DMS153 treated with DMSO at 0.1 percent for 48 hours (cell line): ENCODE measurements around the gene C9orf50.
"Not testable (repeated sequence)": the region's sequence is repeated elsewhere in the genome, so short reads cannot be mapped to it uniquely, and the experiment has no call there.

Source experiments
- DNase-seq: peaks from one replicate; lab custom pipeline; 2025; ENCODE audit not compliant: unreplicated experiment; lab: John Stamatoyannopoulos, UW

Gene C9orf50

DNA sequence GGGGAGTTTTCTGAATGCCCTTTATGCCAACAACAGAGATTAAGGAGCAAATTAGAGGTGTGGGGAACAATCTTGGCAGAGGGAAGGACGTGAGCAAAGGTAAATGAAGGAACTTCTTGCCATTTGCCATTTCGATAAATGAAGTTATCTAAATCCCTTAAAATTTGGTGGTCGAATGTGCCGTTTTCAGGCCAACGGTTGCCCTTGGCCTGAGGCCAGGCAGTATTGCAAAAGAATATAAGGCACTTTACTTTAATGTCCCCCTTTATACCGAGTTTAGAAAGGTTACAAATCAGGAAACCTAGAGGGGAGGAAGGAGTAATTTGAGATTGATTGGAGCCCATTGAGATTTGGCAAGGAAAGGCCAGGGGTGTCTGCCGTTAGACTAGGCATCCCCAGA, 26.3 kb downstream of the C9orf50 start:
- no peak for DNase-seq

DNA sequence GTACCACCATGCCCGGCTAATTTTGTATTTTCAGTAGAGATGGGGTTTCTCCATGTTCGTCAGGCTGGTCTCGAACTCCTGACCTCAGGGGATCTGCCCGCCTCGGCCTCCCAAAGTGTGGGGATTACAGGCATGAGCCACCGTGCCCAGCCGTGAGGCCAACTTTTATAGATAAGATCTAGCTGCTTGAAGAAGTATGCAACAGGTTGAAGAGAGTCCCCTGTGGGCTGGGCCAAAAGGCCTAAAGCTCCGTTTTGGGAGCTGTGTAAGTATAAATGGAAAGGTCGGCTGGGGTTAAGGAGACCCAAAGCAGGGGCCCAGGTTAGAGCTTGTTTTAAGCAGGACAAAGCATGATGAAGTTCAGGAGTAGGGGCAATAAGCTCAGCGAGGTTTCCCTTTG, 28.1 kb downstream of the C9orf50 start:
- not testable (repeated sequence) for DNase-seq

DNA sequence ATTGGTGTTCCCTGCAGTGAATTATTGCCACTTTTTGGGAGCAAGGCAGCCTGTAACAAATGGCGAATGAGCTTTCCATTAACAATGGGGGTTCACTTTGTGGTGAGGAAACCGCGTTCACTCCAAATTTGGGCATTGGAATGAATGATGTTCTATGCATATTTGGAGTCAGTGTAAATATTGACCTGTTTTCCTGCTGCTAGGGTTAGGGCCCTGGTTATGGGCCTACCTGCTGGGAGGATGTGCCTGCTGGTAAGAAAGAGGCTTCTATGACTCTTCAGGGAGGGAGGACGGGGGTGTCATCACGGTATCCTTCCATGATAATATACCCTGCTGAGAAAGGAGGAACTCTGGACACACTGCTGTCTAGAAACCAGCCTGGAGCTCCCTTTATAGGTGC, 29.0 kb downstream of the C9orf50 start:
- no peak for DNase-seq

DNA sequence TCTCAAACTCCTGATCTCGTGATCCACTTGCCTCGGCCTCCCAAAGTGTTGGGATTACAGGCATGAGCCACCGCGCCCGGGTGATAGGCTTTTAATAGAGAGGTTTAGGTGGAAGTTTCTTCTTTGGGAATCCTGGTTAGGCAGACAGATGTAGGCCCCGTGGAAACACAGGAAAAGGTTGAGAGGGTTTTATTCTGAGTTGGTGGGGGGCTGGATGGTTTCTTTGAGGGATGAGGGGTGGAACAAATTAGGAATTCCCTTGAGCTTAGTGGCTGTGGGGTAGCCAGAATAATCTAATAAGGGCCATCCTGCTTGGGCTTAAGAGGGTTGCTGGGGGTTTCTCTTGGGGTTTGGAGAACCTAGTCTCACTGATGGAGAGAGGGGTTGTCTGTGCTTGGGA, 30.4 kb downstream of the C9orf50 start:
- no peak for DNase-seq

DNA sequence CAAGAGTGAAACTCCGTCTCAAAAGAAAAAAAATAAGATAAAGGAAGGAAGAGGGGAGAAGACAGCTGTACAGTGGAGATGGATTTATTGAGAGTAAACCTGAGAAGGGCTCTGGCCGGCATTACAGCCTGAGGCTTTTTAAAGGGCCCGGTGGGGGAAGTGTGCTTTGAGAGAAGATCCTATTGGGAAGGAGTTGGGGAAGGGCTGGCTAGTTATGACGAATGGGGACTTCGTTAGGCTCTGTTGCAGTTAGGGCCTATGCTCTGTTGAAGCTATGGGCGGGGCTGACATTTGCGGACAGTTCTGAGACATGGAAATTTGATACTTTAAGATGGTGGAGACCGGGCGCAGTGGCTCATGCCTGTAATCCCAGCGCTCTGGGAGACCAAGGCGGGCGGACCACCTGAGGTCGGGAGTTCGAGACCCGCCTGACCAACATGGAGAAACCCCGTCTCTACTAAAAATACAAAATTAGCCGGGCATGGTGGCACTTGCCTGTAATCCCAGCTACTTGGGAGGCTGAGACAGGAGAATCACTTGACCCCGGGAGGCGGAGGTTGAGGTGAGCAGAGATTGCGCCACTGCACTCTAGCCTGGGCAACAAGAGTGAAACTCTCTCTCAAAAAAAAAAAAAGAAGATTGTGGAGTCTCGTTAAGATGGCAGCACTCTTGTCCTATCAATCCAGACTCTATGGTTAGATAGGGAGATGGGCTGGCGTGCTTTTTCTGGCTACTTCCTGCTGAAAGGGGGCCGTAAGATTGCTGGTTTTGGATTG, 33.2 kb downstream of the C9orf50 start:
- DNase-seq, result no peak

DNA sequence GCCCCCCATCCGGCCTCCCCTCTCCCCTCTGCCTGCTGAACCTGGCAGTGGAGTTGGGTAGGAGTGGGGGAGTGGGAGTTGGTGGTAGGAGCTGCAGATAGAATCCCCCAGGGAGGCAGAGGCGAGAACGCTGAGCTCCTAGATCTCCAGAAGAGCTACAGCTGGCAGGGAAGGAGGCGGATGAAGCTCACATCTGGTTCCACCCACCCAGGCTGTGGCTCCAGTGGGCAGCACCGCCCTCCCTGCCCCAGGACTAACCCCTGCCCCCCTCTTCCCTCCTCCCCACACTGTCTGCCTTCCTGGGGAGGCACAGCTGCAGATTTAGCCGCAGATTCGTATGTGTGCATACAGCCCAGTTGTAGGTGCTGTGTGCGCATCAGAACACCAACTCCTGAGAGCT, 34.2 kb downstream of the C9orf50 start:
- no peak for DNase-seq

DNA sequence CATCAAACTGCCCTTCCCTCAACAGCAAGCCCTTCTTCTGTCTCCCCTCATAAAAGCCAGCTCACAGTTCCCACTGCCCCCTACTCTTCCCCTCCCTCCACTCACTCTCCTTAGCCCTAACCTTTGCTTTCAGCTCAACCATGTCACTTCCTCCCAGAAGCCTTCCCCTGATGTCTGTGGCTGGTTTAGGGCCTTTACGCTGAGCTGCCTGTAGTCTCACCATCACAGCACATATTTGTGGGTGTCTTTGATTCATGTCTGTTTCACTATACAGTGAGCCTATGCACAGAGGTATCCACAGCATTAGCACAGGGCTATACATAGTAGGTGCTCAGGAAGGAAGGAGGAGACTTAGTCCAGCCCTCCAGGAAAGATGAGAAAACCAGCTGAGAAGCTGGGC, 34.7 kb downstream of the C9orf50 start:
- DNase-seq, result no peak

DNA sequence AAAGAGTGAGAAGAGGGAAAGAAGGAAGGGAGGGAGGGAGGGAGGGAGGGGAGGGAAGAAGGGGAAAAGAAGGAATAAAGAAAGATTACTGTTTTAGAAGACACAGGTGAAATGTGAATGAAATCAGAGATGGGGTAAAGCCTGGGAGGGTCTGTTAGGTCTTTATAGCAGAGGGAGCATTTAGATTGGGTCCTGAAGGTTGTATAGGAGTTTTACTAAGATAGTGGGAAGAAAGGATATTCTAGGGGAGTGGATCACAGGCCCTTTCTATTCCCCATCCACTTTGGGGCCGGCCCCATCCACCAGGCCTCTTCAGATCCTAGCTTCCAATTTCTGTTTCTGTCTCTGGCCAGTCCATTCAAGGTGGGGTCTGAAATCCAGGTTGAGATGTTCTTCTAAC, 35.5 kb downstream of the C9orf50 start:
- no peak for DNase-seq

DNA sequence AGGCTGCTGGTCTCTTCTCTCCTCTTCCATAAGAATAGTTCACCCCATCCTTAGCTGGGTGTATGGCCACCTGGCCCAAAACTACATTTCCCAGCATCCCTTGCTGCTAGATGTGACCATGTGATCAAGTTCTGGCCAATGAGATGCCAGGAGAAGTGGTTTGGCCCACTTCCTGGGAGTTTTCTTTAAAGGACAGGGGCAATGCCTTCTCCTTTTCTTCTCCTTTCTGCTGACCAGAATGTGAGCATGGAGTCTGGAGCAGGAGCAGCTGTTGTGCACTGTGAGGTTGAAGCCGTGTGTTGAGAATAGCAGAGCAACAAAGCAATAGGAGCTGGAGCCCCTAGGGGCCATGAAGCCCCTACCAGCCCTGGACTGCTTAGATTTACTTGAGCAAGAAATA, 36.8 kb downstream of the C9orf50 start:
- DNase-seq, result peak; percentile 24

DNA sequence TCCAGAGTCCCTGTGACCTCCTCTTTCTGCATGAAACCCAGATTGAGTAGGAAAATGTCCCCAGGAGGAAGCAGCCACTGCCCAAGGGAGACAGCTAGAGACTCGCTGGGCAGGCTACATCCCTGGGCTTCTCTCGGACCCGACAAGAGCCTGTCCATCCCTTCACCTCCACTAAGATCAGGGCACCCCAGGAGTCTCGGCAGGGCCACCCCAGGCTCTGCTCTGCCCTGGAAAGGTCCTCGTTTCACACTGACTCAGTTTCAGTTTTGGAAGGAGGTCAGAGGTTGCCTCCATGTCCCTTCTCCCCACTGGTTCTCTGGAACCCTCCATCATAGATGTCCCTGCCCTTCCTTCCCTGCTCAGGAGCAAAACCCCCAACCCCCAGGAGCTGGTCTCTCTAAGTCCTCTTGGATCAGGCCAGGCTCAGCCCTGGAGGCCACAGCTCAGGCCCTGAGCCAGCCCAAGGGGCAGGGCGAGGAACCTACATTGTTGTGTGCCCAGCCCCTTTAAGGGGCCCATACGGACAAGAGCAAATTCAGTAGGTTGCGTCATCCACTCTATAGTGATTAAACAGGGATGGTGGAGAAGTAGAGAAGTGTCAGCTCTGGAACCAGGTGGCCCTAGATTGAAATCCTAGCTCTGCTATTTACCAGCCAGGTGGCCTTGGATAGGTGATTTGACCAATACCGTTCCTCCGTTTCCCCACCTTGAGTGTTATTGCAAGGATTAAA, 37.4 kb downstream of the C9orf50 start:
- no peak for DNase-seq

DNA sequence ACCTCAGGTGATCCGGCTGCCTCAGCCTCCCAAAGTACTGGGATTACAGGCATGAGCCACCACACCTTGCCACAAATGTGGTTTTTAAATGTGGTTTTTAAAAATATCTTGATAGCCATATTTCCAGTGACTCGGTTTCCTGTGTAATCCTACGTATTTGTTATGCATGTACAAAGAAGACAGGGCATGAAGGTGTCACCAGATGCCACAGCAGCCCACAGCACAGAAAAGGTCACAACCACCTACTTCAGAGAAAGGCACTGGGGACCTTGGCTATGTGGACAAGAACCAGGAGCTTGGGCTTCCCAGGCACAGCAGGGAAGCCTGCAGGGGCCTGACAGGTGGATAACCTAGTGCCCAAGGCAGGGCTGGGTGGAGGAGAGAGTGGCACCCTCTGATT, 38.0 kb downstream of the C9orf50 start:
- DNase-seq, result no peak

DNA sequence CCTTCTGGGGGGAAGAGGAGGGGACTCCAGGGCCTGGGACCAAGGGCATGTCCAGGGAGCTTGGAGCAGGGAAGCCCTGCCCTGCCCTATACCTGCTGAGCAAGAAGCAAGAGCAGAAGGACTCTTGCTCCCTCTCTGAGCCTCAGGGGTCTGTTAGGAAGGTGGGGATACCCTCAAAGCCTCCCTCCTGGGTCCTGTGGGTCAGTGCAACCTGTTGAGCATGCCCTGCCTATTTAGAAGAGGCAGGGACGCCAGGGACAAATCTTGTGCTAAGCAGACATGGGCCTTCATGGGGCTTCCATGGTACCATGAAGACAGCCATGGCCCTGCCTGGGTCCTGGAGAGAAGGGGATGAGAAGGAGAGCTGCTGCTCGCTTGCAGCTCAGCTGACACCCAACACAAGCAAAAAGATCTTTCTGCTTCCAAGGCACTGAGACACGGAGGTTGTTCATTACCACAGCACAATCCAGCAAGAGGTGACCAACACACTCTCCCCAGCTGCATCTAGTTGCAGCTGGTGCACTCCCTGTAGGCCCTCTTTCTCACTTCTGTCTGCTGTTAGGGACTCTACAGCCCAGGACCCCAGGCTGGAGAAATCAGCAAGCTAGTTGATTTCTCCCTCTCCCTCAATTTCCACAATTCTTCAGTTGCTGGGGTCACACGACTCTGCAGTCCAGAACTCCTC, 39.3 kb downstream of the C9orf50 start:
- DNase-seq, result no peak

DNA sequence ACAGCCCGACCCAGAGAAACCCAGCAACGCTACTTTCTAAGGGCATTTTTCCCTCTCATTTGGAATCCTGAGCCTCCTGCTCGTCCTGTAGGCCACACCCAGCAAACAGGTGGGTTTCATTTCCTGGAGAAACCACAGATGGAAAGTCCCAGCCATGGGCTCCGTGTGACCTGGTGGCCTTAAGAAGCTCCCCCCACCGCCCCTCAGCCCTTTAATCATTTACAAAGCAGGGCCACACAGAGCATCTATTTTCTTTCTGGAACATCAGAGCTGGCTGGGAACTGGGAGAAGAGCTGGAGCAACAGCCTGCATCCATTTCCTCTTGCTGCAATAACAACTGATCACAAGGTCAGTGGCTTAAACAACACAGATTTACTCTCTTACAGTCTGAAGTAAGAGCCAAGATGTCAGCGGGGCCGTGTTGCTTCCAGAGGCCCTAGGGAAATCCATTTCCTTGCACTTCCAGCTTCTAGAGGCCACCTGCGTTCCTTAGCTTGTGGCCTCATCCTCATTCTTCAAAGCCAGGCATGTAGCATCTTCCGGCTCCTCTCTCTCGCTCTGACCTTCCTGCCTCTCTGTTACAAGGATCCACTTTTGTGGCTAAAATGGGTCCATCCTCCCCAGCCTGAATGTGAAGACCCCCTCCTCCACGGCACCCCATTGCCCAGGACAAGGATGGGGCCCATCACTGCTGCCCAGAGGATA, 40.5 kb downstream of the C9orf50 start:
- no peak for DNase-seq

DNA sequence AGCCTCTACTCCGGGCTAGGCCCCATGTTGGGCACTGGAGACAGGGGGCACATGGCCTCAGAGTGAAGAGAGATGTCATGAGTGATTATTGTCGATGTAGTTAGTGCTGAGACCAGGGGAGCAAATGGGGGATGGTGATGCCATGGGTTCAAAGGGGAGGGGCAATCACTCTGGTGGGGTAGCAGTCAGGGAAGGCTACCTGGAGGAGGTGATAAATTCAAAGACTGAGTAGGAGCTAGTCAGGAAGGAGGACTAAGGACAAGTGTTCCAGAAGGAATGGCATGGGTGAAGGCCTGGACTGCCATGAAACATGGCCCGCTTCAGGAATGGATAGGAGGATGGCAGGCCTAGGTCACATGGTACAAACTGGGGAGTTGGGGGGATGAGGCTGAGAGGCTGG, 41.6 kb downstream of the C9orf50 start:
- no peak for DNase-seq

DNA sequence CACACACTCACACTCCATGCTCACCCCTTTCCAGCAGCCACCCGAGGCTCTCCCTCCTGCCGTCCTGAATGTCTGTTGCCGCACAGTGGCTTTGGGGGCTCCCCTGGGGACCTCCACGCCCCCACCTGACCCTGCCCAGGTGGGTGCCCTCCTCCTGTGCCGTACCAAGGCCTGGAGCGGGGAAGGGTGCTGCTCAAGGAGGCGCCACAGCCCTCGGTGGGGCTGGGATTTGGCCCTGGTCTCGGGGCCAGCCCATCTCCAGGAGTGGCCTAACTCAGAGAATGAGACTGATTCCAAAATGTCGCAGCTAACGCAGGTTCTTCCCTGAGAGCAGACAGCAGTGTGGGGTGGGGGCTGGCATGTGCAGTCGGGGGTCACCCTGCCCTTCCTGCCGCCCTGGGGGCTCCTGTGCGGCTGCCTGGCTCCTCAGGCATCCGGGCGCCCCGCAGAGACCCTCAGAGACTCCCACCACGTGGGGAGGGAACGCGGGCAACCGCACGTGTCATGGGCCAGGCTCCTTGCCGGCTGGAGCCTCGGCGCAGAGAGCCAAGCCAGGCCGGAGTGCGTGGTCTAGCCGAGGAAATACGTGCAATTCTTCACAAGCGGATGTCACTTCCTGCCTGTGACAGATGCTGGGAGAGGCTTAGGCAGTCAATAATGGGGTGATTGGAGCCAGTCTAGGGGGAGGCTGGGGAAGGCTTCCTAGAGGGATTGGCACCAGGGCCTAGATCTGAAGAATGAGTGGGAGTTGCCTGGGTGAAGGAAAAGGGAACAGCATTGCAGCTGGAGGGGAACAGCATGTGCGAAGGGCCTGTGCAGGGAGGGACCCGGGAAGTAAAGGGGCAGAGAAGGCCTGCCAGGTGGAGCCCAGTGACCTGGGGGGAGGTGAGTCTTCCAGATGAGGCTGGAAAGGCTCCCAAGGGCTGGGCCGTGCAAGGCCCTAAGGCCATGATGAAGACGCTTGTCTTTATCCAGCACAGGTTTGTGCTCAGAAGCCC, 44.1 kb downstream of the C9orf50 start:
- no peak for DNase-seq

DNA sequence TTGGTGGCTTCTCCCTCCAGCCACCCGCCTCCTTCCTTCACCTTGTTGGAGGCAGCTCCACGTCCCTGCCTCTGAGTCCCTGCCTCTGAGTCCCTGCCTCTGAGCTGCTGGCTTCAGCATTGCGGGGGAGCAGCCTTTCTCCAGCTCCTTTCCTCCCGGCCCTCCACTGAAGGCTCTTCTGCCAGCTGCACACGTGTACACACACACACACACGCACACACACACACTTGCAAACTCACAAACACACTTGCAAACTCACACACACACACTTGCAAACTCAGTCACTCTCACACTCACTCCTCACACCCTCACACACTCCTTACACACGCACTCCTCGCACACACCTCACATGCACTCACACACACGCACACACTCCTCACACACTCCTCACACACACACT, 45.1 kb downstream of the C9orf50 start:
- DNase-seq, result no peak

DNA sequence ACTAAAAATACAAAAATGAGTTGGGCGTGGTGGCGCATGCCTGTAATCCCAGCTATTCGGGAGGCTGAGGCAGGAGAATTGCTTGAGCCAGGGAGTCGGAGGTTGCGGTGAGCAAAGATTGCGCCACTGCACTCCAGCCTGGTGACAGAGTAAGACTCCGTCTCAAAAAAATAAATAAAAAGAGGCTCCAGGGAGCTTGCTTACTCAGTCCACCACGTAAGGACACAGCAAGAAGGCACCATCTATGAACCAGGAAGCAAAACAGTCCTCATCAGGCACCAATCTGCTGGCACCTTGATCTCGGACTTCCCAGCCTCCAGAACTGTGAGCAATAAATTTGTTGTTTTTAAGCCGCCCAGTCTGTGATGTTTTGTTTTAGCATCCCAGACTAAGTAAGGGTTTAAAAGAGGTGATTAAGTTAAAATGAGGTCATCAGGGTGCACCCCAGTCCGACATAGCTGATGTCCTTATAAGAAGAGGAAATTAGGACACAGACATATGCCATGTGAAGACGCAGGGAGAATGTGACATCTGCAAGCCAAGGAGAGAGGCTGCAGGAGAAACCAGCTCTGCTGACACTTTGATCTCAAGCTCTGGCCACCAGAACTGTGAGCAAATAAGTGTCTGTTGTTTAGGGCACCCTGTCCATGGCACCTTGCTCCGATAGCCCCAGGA, 45.9 kb downstream of the C9orf50 start:
- no peak for DNase-seq

DNA sequence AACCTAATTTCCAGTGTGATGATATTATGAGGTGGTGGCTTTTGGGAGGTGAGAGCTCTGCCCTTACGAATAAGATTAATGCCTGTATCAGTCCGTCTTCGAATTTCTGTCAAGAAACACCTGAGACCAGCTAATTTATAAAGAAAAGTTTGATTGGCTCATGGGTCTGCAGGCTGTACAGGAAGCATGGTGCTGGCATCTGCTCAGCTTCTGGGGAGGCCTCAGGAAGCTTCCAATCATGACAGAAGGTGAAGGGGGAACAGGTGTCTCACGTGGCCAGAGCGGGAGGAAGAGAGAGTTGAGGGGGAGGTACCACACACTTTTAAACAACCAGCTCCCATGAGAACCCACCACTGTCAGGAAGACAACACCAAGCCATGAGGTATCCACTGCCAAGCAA, 46.9 kb downstream of the C9orf50 start:
- no peak for DNase-seq

DNA sequence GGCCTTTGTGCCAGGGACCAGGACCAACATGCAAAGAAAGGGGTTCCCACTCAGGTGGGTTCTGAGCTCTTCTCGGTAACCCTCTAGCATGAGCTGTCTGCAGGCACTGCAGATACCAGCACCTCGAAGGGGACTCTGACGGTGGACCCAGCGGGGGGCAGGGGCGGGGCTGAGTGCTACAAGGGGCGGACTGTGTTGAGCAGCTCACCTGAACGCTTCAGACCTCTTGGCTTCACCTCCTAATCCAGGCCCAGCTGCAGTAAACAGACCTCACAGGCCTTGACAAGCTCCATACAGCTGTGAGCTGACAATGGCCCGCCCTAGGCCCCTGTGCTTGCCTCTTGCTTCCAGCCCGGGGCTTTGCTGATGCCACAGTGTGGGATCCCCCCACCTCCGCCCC, 48.4 kb downstream of the C9orf50 start:
- DNase-seq, result no peak

DNA sequence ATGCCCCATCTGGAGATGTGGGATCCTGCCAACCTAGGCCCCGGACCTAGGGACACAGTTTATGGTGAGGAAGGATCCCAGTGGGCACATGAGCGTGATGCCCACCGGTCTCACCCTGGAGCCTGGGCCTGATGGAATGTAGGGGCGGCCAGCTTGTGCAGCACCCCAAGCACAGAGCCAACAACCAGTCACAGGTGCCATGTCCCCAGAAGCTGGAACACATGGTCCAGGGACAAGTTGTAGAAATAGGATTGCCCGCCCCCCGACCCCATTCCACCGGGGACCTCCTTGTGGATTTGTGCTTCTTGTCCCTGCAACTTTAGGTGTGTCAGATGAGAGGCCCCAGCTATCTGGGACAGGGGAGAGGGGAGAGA, 48.9 kb downstream of the C9orf50 start:
- no peak for DNase-seq
